Activated CD8-positive, alpha-beta memory T cell treated with anti-CD3 and anti-CD28 coated beads for 1 hour (primary cell): ENCODE measurements around the gene TMEM138.
"Not testable (repeated sequence)": the region's sequence is repeated elsewhere in the genome, so short reads cannot be mapped to it uniquely, and the experiment has no call there.

Experiments
- DNase-seq, 2 donors: peaks; one replicate each; pipeline ENCODE4 v3.0.0-alpha.2; 2020; ENCODE audit warnings: low read depth in 1 of 2; ENCODE audit errors: extremely low read depth in 1 of 2

Gene TMEM138

GRCh38 chr11:61362542-61362875 is 335 bp downstream of the TMEM138 start:
- DNase-seq, result no peak

DNA sequence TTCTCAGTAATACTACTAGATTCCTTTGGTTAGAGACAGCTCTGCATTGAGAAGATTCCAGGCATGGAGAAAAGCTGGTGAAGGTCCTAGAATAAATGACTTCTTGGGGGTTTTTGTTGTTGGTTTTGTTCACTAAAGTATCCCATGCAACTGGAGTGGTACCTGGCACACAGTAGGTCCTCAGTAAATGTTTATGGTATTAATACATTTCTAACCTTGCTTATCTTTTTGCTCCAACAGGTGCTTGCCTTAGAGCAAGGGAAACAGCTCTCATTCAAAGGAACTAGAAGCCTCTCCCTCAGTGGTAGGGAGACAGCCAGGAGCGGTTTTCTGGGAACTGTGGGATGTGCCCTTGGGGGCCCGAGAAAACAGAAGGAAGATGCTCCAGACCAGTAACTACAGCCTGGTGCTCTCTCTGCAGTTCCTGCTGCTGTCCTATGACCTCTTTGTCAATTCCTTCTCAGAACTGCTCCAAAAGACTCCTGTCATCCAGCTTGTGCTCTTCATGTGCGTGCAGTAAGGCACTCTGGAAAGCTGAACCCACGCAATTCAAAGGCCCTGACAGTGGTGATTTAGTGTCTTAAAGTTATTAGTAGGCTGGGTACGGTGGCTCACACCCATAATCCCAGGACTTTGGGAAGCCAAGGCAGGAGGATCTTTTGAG is 2.0 kb downstream of the TMEM138 start:
- no peak for DNase-seq

- DNase-seq, result no peak
Observed at GRCh38 chr11:61367406-61367805, 5.2 kb downstream of the TMEM138 start.

DNA sequence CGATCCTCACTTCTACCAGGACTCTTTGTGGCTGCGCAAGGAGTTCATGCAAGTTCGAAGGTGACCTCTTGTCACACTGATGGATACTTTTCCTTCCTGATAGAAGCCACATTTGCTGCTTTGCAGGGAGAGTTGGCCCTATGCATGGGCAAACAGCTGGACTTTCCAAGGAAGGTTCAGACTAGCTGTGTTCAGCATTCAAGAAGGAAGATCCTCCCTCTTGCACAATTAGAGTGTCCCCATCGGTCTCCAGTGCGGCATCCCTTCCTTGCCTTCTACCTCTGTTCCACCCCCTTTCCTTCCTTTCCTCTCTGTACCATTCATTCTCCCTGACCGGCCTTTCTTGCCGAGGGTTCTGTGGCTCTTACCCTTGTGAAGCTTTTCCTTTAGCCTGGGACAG is 6.5 kb downstream of the TMEM138 start:
- DNase-seq, result no peak

DNA sequence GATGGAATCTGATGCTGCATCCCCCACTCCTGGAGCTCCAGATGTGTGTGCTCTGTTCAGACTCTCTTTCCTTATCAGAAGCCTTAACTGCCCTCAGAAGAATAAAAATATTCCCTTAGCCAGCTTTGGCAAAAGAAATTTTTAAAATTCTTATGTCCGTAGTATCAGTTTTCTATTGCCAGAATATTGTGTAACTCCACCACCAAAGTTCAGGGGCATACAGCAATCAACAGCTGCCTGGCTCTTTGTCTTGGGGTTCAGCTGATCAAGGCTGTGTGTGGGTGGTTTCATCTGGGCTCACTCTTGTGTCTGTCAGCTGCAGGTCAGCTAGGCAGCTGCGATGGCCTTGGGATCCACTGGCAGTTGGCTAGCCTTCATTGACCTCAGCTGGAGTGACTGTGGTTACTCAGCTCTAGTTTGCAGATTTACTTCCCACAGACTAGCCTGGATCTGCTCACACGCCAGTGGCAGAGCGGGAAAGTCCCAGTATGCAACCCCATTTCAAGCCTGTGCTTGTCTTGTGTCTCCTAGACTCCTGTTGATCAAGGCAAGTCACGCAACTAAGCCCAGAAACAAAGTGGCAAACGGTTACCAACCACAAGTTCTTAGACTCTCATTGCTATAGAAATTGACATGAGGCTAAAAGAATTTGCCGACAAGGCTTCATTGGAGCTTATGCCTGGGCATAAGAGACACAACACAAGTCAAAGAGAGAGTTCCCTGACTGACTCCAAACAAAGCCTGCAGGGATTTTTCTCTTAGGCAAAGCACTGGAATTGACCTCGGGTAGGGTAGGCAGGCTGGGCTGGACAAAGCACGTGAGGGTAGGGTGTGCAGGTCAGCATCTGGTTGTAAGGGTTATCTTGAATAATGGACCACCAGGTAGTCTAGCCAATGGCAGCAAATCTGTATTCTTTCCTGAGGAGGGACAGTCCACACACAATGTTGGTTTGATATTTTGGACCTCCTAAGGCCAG is 7.5 kb downstream of the TMEM138 start:
- no peak for DNase-seq

GRCh38 chr11:61370349-61371005 is 8.3 kb downstream of the TMEM138 start:
- no peak for DNase-seq

GRCh38 chr11:61372659-61373420 is 10.7 kb downstream of the TMEM138 start:
- no peak for DNase-seq

DNA sequence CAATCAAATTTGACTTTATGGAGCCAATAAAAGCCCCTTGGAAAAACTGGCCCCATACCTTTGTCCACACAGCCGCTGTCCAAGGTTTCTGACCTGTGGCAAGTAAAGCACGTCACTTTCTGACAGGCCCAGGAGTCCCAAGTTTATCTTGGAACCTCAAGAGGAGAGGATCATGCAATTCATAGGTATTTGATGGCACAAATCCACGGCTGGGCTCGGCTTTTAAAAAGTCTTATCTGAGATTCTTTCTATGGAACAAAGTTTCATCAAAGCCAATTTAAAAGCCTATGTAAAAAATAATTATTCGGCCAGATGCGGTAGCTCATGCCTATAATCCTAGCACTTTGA is 13.6 kb downstream of the TMEM138 start:
- DNase-seq, result no peak

DNA sequence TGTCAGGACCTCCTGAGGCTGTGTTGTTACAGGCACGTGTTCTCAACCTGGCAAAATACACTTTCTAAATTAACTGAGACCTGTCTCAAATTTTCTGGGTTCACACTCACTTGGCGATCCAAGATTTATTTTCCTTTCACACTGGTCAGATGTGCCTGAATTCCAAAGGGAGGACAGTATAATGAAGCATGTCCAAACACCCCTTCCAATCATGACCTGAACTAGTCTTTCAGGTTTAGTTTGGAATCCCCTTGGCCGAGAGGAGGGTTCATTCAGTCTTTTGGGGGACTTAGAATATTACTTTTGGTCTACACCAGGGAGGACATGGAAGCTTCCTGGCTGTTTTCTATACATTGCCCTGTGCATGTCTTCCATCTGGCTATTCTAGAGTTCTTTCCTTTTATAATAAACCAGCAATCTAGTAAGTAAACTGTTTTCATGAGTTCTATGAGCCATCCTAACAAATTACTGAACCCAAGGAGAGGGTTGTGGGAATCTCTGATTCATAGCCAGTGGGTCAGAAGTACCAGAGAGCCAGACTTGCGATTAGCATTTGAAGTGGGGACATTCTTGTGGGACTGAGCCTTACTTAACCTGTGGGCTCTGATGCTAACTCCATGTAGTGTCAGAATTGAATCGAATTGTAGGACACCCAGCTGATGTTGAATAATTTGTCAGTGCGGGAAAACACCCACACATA is 15.4 kb downstream of the TMEM138 start:
- DNase-seq, result no peak

GRCh38 chr11:61378713-61379313 is 16.6 kb downstream of the TMEM138 start:
- DNase-seq, result no peak

- no peak for DNase-seq
Observed at GRCh38 chr11:61380884-61381283, 18.7 kb downstream of the TMEM138 start.

DNA sequence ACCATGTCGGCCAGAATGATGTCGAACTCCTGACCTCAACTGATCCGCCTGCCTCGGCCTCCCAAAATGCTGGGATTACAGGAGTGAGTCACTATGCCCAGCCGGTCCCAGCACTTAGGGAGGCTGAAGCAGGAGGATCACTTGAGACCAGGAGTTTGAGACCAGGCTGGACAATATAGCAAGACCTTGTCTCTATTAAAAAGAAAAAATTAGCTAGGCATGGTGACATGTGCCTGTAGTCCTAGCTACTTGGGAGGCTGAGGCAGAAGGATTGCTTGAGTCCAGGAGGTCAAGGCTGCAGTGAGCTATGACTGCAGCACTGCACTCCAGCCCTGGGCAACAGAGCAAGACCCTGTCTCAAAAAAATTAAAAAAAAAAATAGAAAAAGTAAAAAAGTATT is 21.7 kb downstream of the TMEM138 start:
- DNase-seq, result not testable (repeated sequence)

DNA sequence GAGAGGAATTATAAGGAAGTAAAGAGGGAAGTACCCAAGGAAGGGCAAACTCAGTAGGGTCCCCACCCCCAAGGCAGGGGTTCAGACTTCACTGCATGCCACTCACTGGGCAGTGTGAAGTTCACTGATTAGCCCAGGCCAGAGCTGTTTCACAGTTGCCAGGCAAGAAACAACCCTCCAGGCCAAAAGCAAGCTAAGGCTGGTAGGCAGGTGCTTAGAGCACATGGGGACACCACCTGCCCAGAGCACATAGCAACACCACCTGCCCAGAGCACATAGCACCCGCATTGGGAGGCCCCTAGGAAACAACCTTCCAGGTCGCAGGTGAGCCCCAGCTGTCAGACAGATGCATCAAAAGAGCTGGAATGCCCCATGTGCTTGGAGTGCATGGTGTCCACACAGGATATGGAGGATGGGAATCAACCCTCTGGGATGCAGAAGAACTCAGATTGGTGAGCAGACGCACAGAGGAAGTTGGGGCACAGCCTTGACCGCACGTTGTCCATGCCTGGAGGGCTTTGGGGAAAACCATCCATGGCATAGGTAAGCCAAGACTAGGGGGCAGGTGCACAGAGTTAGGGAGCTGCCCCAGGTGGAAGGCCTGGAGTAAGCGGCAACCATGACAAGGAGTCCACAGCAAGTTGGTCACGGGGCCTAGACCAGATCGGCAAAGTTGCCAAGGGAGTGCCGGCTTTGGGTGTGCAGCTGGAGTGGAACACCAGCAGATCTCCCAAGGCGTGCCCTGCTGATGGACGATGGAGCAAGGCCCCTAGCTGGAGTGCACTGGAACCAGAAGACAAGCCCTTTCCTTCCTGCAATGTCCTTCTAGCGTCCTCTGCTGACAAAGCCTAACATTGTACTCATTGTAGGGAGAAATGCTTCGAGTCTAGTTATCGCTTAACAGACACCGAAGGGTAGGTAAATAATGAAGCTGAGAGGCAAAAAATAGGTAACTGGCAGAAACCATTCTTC is 22.4 kb downstream of the TMEM138 start:
- no peak for DNase-seq

GRCh38 chr11:61390161-61390560 is 28.0 kb downstream of the TMEM138 start:
- DNase-seq, result no peak

DNA sequence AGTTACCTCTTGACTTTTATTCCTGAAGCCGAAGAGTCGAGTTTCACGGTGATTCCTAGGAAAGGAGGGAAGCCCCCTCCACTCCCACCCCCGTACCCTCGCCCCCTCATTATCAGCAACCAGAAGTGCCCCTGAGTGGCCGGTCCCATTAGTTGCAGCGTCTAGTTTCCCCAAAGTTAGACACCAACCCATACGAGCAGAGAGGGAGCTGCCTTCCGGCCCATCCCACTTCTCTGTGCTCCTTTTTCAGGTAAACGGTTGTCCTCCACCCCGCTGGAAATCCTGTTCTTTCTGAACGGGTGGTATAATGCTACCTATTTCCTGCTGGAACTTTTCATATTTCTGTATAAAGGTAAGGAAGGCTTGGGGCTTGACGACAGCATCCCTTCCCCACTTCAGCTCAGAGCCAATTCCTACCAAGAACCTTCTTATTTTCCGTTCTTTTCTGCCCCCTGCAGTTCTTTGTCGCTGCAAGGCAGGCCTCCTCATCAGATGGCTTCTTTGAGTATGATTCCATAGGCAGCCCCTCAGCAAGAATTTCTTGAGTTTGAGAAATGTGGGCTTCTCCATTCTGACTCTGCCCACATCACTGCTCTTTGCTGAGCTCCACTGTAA is 30.9 kb downstream of the TMEM138 start:
- DNase-seq, result no peak

GRCh38 chr11:61401173-61401572 is 39.0 kb downstream of the TMEM138 start:
- DNase-seq, result no peak

- DNase-seq, result no peak
Observed at GRCh38 chr11:61401573-61401972, 39.4 kb downstream of the TMEM138 start.

- no peak for DNase-seq
Observed at GRCh38 chr11:61403658-61404057, 41.5 kb downstream of the TMEM138 start.

- no peak for DNase-seq
Observed at GRCh38 chr11:61404103-61404502, 41.9 kb downstream of the TMEM138 start.
